NCI-H1694 (cell line): ENCODE measurements around the gene CIART.
A peak's percentile ranks its signal among the peaks of the same experiment; 100 is the strongest.
"Not testable (repeated sequence)": the region's sequence is repeated elsewhere in the genome, so short reads cannot be mapped to it uniquely, and the experiment has no call there.

Experiments used
- DNase-seq: peaks from one replicate; lab custom pipeline; 2025; lab: John Stamatoyannopoulos, UW

The CIART gene

GRCh38 chr1:150262388-150263320, 19.7 kb upstream of the CIART start:
- DNase-seq = no peak

- DNase-seq = no peak
These were observed 18.8 kb upstream of the CIART start for GRCh38 chr1:150263549-150263948.

GRCh38 chr1:150267896-150268295, 14.5 kb upstream of the CIART start:
- DNase-seq = no peak

GRCh38 chr1:150268340-150268704, 14.0 kb upstream of the CIART start:
- no peak for DNase-seq

GRCh38 chr1:150268705-150269403, 13.5 kb upstream of the CIART start, which contains the start of gene APH1A:
Gene APH1A (minus strand): TSS chr1:150269016. CDS start chr1:150268810, 206 bp downstream.
- peak; percentile 99 for DNase-seq

GRCh38 chr1:150269451-150269850, 12.9 kb upstream of the CIART start:
- no peak for DNase-seq

GRCh38 chr1:150271291-150271959, 10.9 kb upstream of the CIART start:
- no peak for DNase-seq

GRCh38 chr1:150273311-150273710, 9.0 kb upstream of the CIART start:
- DNase-seq = no peak

- no peak for DNase-seq
These were observed 2.1 kb upstream of the CIART start for GRCh38 chr1:150280138-150280707.

GRCh38 chr1:150281221-150281757, 1.1 kb upstream of the CIART start:
- peak; percentile 93 for DNase-seq

GRCh38 chr1:150282558-150282958, 204 bp downstream of the CIART start:
- DNase-seq = no peak

- DNase-seq = no peak
These were observed 906 bp downstream of the CIART start for GRCh38 chr1:150283260-150283659.

- DNase-seq = no peak
These were observed 6.0 kb downstream of the CIART start for GRCh38 chr1:150288382-150288781.

GRCh38 chr1:150288822-150289221, 6.5 kb downstream of the CIART start:
- no peak for DNase-seq

GRCh38 chr1:150293433-150294253, 11.3 kb downstream of the CIART start, which contains the start of gene MRPS21:
Gene MRPS21 (plus strand): TSS chr1:150293861. CDS start chr1:150294367, 506 bp downstream.
- peak; percentile 95 for DNase-seq

- no peak for DNase-seq
These were observed 13.1 kb downstream of the CIART start for GRCh38 chr1:150295476-150295875.

- DNase-seq = no peak
These were observed 17.4 kb downstream of the CIART start for GRCh38 chr1:150299716-150300115.

- no peak for DNase-seq
These were observed 20.0 kb downstream of the CIART start for GRCh38 chr1:150302338-150302737.

- no peak for DNase-seq
These were observed 20.5 kb downstream of the CIART start for GRCh38 chr1:150302902-150303301.

GRCh38 chr1:150308585-150308984, 26.2 kb downstream of the CIART start:
- DNase-seq = not testable (repeated sequence)
